Activated T-cell treated with anti-CD3 and anti-CD28 coated beads, Interleukin-2, amount 50 U/mL, for 48 hours (primary cell): ENCODE results near the gene RNF224.
"Not testable (repeated sequence)": the region's sequence is repeated elsewhere in the genome, so short reads cannot be mapped to it uniquely, and the experiment has no call there.

Experiments used
- DNase-seq, 2 experiments: peaks; one replicate each; pipeline ENCODE4 v3.0.0-alpha.2; 2020

The RNF224 gene

GRCh38 chr9:137228506-137228967 lies 1.2 kb downstream of the RNF224 start:
- no peak for DNase-seq

GRCh38 chr9:137228968-137229896 lies 1.9 kb downstream of the RNF224 start:
- DNase-seq: no peak

- no peak for DNase-seq
These were observed 2.8 kb downstream of the RNF224 start for GRCh38 chr9:137229903-137230704.

- no peak for DNase-seq
These were observed 3.5 kb downstream of the RNF224 start, which contains the start of gene SLC34A3 for GRCh38 chr9:137230705-137231371. TSS of gene SLC34A3 (plus strand) at chr9:137230901. CDS start at chr9:137231703, 802 bp downstream.

- DNase-seq: no peak
These were observed 4.2 kb downstream of the RNF224 start for GRCh38 chr9:137231372-137232039.

- DNase-seq: no peak
These were observed 4.8 kb downstream of the RNF224 start for GRCh38 chr9:137232101-137232500.

GRCh38 chr9:137232510-137232909 lies 5.2 kb downstream of the RNF224 start:
- no peak for DNase-seq

- DNase-seq: no peak
These were observed 6.1 kb downstream of the RNF224 start for GRCh38 chr9:137233143-137233980.

GRCh38 chr9:137234055-137234697 lies 6.9 kb downstream of the RNF224 start:
- no peak for DNase-seq

- DNase-seq: no peak
These were observed 7.6 kb downstream of the RNF224 start for GRCh38 chr9:137234758-137235423.

- DNase-seq: no peak
These were observed 8.3 kb downstream of the RNF224 start for GRCh38 chr9:137235424-137236237.

GRCh38 chr9:137236238-137236935 lies 9.1 kb downstream of the RNF224 start:
- DNase-seq: peak; percentile 95

- no peak for DNase-seq
These were observed 9.7 kb downstream of the RNF224 start for GRCh38 chr9:137236936-137237421.

- DNase-seq: no peak
These were observed 10.7 kb downstream of the RNF224 start for GRCh38 chr9:137237759-137238726.

GRCh38 chr9:137239541-137240200 lies 12.4 kb downstream of the RNF224 start:
- not testable (repeated sequence) for DNase-seq

- DNase-seq: no peak
These were observed 13.1 kb downstream of the RNF224 start for GRCh38 chr9:137240318-137240840.
